Transverse colon (tissue), 4 donors: Measurements from ENCODE around the gene FURIN. TPM values are rescaled to one million over a fixed set of nuclear protein-coding genes. Genes with fewer than 3 reads are reported as not detected.
"Not testable (repeated sequence)": the region's sequence is repeated elsewhere in the genome, so short reads cannot be mapped to it uniquely, and the experiment has no call there.

Experiments
- DNase-seq: peaks from one replicate; pipeline ENCODE4 v3.0.0-alpha.2; 2019
- H3K27ac ChIP-seq, 4 donors: fragments of 200-600 bp; sonication (generic); 2 replicates each; pipeline ENCODE4 v1.5.1; 2016 to 2018; ENCODE audit warnings: inconsistent platforms in 4 of 4
- H3K27me3 ChIP-seq: fragments of 200-600 bp; sonication (generic); 2 replicates; pipeline ENCODE4 v1.5.1; 2017; ENCODE audit warnings: inconsistent platforms
- H3K36me3 ChIP-seq, 4 donors: fragments of 200-600 bp; sonication (generic); 2 replicates each; pipeline ENCODE4 v1.5.1; 2017 to 2019; ENCODE audit warnings: inconsistent platforms in 4 of 4
- H3K4me1 ChIP-seq, 4 donors: fragments of 200-600 bp; sonication (generic); 2 replicates each; pipeline ENCODE4 v1.5.1; 2017 to 2020; ENCODE audit warnings: inconsistent platforms in 4 of 4
- H3K4me3 ChIP-seq, 4 donors: fragments of 200-600 bp; sonication (generic); 1 replicate in 1 of 4; 2 replicates in 3 of 4; pipeline versions ENCODE4 v1.5.1 to v1.6.1; 2017 to 2019; ENCODE audit warnings: inconsistent platforms in 4 of 4
- H3K9me3 ChIP-seq, 2 donors: fragments of 200-600 bp; sonication (generic); 2 replicates each; pipeline ENCODE4 v1.5.1; 2017 to 2019; ENCODE audit warnings: inconsistent platforms in 2 of 2
- CTCF ChIP-seq, 5 experiments: fragments of 200-600 bp in 3 of 5; fragments of 450-650 bp in 2 of 5; sonication (generic) in 3 of 5; IDR thresholded peaks; 1 replicate in 2 of 5; 2 replicates in 3 of 5; pipeline ENCODE4 v1.5.1; 2016 to 2017; ENCODE audit warnings: antibody characterized with exemption in 5 of 5, inconsistent platforms in 3 of 5, mild to moderate bottlenecking in 2 of 5, moderate library complexity in 1 of 5
- EP300 ChIP-seq: sonication (generic); formaldehyde crosslinking; IDR thresholded peaks from one replicate; pipeline ENCODE4 v1.6.1; 2017; ENCODE audit warnings: antibody characterized with exemption, low read depth
- POLR2A ChIP-seq: fragments of 450-650 bp; IDR thresholded peaks from one replicate; pipeline ENCODE4 v1.6.1; 2016; ENCODE audit warnings: antibody characterized with exemption, mild to moderate bottlenecking, moderate library complexity
- POLR2AphosphoS5 ChIP-seq, 3 donors: sonication (generic); formaldehyde crosslinking; IDR thresholded peaks; one replicate each; pipeline ENCODE4 v1.6.1; 2016; ENCODE audit warnings: antibody characterized with exemption in 3 of 3
- WGBS, 2 donors: methylation state at CpG; one replicate each; pipeline ENCODE4 v1.1.5; 2018; ENCODE audit warnings: low coverage in 1 of 2; 5-methylcytosine and 5-hydroxymethylcytosine counted together
- in situ Hi-C, 4 donors: fragments of 200-750 bp; cut with MboI; loops; one replicate each; pipeline versions ENCODE4 v1.15.0 to v1.15.1; 2017; ENCODE audit warnings: low sequenced_read_pairs in 3 of 4, low pct_ligation_motif_present in 1 of 4, low pct_unique_long_range_greater_than_20kb in 1 of 4
- intact Hi-C: fragments of 100-400 bp; cut with DNase I; formaldehyde crosslinking; loops from one replicate; pipeline ENCODE4 v1.15.1; 2023; ENCODE audit warnings: low total_unique reads
- total RNA-seq, 4 donors: library from RNA; depleted of rRNA; stranded (reverse); fragments of >200 nt; gene quantifications; one replicate each; pipeline ENCODE4 v1.1.0, GENCODE V29; 2016

Gene FURIN
- total RNA-seq, 4 donors from 2014 or later = 64.6 to 109 (median 80.6) TPM

DNA sequence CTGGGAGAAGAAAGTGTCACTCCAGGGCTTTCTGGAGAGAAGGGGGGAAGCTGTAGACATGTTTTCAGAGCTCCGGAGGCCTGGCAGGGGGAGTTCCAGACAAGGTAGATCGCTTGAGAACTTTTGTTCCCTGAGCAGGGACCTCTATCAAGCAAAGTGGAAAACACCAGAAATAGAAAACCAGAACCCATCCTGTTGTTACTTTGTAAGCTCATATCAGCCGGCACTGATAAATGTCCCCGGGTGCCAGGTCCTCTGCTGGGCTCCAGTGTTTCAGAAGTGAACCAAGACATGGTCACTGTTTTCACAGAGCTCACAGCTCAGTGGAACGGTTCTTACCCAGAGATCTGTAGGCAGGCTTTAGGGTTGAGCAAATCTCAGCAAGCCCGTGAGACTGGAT lies 50.4 kb downstream of the FURIN start:
- Histone ChIP-seq H3K36me3 (peaks cover 0 to 58% (median 16%) of the 10 kb centered on the region in 4 donors), H3K9me3 (no peaks in the 10 kb centered on the region), H3K27me3 (no peaks in the 10 kb centered on the region), H3K4me3 (no peak overlapping the region), H3K4me1 (no peaks in the 10 kb centered on the region), H3K27ac (no peak overlapping the region)
- WGBS, 2 donors = 91% methylated on average over 6 of the region's 6 CpGs; no CpG with 5 or more reads in 1 of the 2 donors
- DNase-seq = no peak
- in situ Hi-C loops = no loop called here
- no peak for TF ChIP-seq POLR2AphosphoS5 (IDR thresholded peaks at IDR 0.05)
- TF ChIP-seq POLR2A = no peak
- TF ChIP-seq EP300 = no peak
- TF ChIP-seq CTCF (IDR thresholded peaks at IDR 0.05) = no peak
- intact Hi-C loops = no loop called here

- no peak overlapping the region for H3K4me3 ChIP-seq
- H3K9me3 ChIP-seq = no peaks in the 10 kb centered on the region
- TF ChIP-seq EP300 (no peak), CTCF (IDR thresholded peaks at IDR 0.05) (no peak), POLR2A (no peak), POLR2AphosphoS5 (IDR thresholded peaks at IDR 0.05) (no peak)
- H3K4me1 ChIP-seq = no peaks in the 10 kb centered on the region
- intact Hi-C loops (no loop called here), in situ Hi-C loops (no loop called here)
- DNase-seq = no peak
- H3K27me3 ChIP-seq = no peaks in the 10 kb centered on the region
- WGBS, 2 donors = 81 to 87% methylated on average over 4 of the region's 4 CpGs
- peaks cover 0 to 37% (median 13%) of the 10 kb centered on the region in 4 donors for H3K36me3 ChIP-seq
- no peak overlapping the region for H3K27ac ChIP-seq
Measured at GRCh38 chr15:90921887-90922286, 53.5 kb downstream of the FURIN start.

DNA sequence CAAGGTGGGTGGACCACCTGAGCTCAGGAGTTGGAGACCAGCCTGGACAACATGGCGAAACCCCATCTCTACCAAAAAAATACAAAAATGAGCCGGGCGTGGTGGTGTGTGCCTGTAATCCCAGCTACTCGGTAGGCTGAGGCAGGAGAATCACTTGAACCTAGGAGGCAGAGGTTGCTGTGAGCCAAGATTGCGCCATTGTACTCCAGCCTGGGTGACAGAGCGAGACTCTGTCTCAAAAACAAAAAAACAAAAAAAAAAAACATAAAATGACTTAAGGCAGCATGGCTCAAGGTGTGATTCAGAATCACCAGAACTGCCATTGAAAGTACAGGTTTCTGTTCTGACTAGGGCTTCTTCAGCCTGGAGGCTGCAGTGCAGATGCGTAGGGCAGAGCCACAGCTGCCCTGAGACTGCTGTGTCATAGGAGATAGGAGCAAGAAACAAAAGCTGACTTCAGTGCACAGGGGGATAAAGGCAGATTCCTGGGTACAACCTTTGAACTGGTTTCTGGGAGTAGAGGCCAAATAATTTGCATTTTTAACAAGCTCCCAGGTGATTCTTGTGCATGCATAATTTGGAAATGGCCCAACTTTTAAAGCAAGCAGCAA lies 54.4 kb downstream of the FURIN start:
- H3K27me3 ChIP-seq, intact Hi-C loops, in situ Hi-C loops, H3K9me3 ChIP-seq, H3K4me1 ChIP-seq, H3K27ac ChIP-seq, H3K4me3 ChIP-seq: not testable (repeated sequence)
- peaks cover 0 to 33% (median 12%) of the 10 kb centered on the region in 4 donors for H3K36me3 ChIP-seq
- 89 to 100% methylated on average over 3 to 7 of the region's 7 CpGs for WGBS, 2 donors
- DNase-seq = peak; percentile 28

- Histone ChIP-seq H3K4me1 (peaks cover 0 to 8% (median 2%) of the 10 kb centered on the region in 4 donors), H3K9me3 (no peaks in the 10 kb centered on the region), H3K27me3 (no peaks in the 10 kb centered on the region), H3K36me3 (peaks cover 0 to 20% (median 6%) of the 10 kb centered on the region in 4 donors), H3K27ac (no peak overlapping the region), H3K4me3 (no peak overlapping the region)
- no peak for TF ChIP-seq EP300
- TF ChIP-seq CTCF (IDR thresholded peaks at IDR 0.05) = no peak
- no peak for TF ChIP-seq POLR2A
- TF ChIP-seq POLR2AphosphoS5 (IDR thresholded peaks at IDR 0.05) = no peak
- 73 to 77% methylated on average over 3 to 5 of the region's 5 CpGs for WGBS, 2 donors
- intact Hi-C loops = no loop called here
- no peak for DNase-seq
- in situ Hi-C loops = no loop called here
Measured at GRCh38 chr15:90924375-90924774, 56.0 kb downstream of the FURIN start.

DNA sequence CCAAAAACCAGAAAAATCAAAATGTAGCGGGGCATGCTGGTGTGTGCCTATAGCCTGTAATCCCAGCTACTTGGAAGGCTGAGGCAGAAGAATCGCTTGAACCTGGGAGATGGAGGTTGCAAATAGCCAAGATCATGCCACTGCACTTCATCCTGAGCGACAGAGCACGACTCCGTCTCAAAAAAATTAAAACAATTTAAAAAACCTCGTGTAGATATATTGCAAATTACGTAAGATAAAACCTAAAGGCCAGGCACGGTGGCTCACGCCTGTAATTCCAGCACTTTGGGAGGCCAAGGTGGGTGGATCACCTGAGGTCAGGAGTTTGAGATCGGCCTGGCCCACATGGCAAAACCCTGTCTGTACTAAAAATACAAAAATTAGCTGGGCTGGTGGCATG lies 58.4 kb downstream of the FURIN start:
- in situ Hi-C loops, DNase-seq, intact Hi-C loops, H3K9me3 ChIP-seq, H3K4me3 ChIP-seq, H3K27ac ChIP-seq, H3K27me3 ChIP-seq, H3K36me3 ChIP-seq: not testable (repeated sequence)
- WGBS, 2 donors = 87 to 91% methylated on average over 9 to 10 of the region's 10 CpGs
- H3K4me1 ChIP-seq = peaks cover 4 to 25% (median 17%) of the 10 kb centered on the region in 4 donors

DNA sequence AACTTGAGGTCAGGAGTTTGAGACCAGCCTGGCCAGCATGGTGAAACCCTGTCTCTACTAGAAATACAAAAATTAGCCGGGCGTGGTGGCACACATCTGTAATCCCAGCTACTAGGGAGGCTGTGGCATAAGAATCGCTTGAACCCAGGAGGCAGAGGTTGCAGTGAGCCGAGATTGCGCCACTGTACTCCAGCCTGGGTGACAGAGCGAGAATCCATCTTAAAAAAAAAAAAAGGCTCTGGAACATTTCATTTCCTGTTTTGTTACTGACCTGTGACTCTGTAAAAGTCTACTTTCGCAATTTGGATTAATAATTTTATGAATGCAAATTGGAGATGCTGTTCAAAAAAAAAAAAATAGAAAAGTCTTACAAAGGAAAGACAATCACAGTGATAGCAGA lies 59.7 kb downstream of the FURIN start:
- intact Hi-C loops, H3K27ac ChIP-seq, H3K27me3 ChIP-seq, DNase-seq, in situ Hi-C loops, H3K4me3 ChIP-seq, H3K36me3 ChIP-seq, H3K9me3 ChIP-seq: not testable (repeated sequence)
- WGBS, 2 donors = 91 to 98% methylated on average over 5 to 7 of the region's 7 CpGs
- H3K4me1 ChIP-seq = peaks cover 4 to 31% (median 18%) of the 10 kb centered on the region in 4 donors
